ENCODE data around the gene MAGOH.

- no peak for TF ChIP-seq CTCF (IDR thresholded peaks at IDR 0.05; ENCODE audit: borderline replicate concordance, extremely low read depth, low read length, poor library complexity, severe bottlenecking)
- no peak for TF ChIP-seq EZH2 (IDR thresholded peaks at IDR 0.05; ENCODE audit: borderline replicate concordance, low read depth, low read length, severe bottlenecking)
These were observed 30.6 kb downstream of the MAGOH start for GRCh38 chr1:53207726-53208125.

All from DND-41 (cell line).